GM23338 (cell line): ENCODE results near the gene DNAAF5. TPM values are rescaled to one million over a fixed set of nuclear protein-coding genes. Genes with fewer than 3 reads are reported as not detected.

Source experiments
- ATAC-seq: fragments of 200-7000 bp; cut with Tn5 transposase; 3 replicates; pipeline ENCODE4 v1.9.1; 2020
- DNase-seq: peaks from one replicate; pipeline ENCODE4 v3.0.0-alpha.2; 2015; ENCODE audit warnings: low spot score
- H2AFZ ChIP-seq: fragments of 200-600 bp; sonication (generic); 2 replicates; pipeline ENCODE4 v1.8.0; 2016; ENCODE audit warnings: antibody characterized with exemption, mild to moderate bottlenecking, moderate library complexity
- H3F3A ChIP-seq: fragments of 200-600 bp; sonication (generic); replicated peaks from 2 replicates; pipeline ENCODE4 v1.8.0; 2017; ENCODE audit warnings: antibody characterized with exemption, mixed run types, low read depth
- H3K27ac ChIP-seq: fragments of 200-600 bp; sonication (generic); 2 replicates; pipeline ENCODE4 v1.6.1; 2016; ENCODE audit warnings: low read depth
- H3K27me3 ChIP-seq: fragments of 200-600 bp; sonication (generic); 2 replicates; pipeline ENCODE4 v1.8.0; 2016; ENCODE audit warnings: mild to moderate bottlenecking, mixed run types, moderate library complexity; ENCODE audit not compliant: insufficient read depth
- H3K36me3 ChIP-seq: fragments of 200-600 bp; sonication (generic); 2 replicates; pipeline ENCODE4 v1.8.0; 2016; ENCODE audit warnings: mild to moderate bottlenecking; ENCODE audit not compliant: insufficient read depth
- H3K4me1 ChIP-seq: fragments of 200-600 bp; sonication (generic); 2 replicates; pipeline ENCODE4 v1.8.0; 2016; ENCODE audit warnings: mild to moderate bottlenecking, moderate library complexity; ENCODE audit not compliant: insufficient read depth
- H3K4me2 ChIP-seq: fragments of 200-600 bp; sonication (generic); 2 replicates; pipeline ENCODE4 v1.7.1; 2017; ENCODE audit warnings: mixed run types
- H3K4me3 ChIP-seq: fragments of 200-600 bp; sonication (generic); 2 replicates; pipeline ENCODE4 v1.6.1; 2016; ENCODE audit warnings: mixed run types
- H3K79me2 ChIP-seq: fragments of 200-600 bp; sonication (generic); replicated peaks from 2 replicates; pipeline ENCODE4 v1.8.0; 2017; ENCODE audit warnings: mild to moderate bottlenecking; ENCODE audit not compliant: insufficient read depth
- H3K9me2 ChIP-seq: fragments of 200-600 bp; sonication (generic); 2 replicates; pipeline ENCODE4 v1.8.0; 2017; ENCODE audit not compliant: insufficient read depth
- H4K20me1 ChIP-seq: fragments of 200-600 bp; sonication (generic); replicated peaks from 2 replicates; pipeline ENCODE4 v1.8.0; 2017; ENCODE audit warnings: mild to moderate bottlenecking; ENCODE audit not compliant: insufficient read depth
- H3K27ac Mint-ChIP-seq: 2 replicates; pipeline ENCODE4 v1.8.0; 2020; ENCODE audit warnings: inconsistent platforms, mild to moderate bottlenecking, moderate library complexity, mixed read lengths
- H3K27me3 Mint-ChIP-seq: 3 replicates; pipeline ENCODE4 v1.8.0; 2022; ENCODE audit warnings: low read depth, mild to moderate bottlenecking, moderate library complexity, mixed read lengths, inconsistent platforms; ENCODE audit not compliant: insufficient read depth, poor library complexity
- H3K36me3 Mint-ChIP-seq: 3 replicates; pipeline ENCODE4 v1.8.0; 2021; ENCODE audit warnings: low read depth, mild to moderate bottlenecking, inconsistent platforms, moderate library complexity, mixed read lengths
- H3K4me1 Mint-ChIP-seq: 3 replicates; pipeline ENCODE4 v1.8.0; 2020; ENCODE audit warnings: mild to moderate bottlenecking, inconsistent platforms, mixed read lengths
- H3K4me3 Mint-ChIP-seq: 3 replicates; pipeline ENCODE4 v1.8.0; 2021; ENCODE audit warnings: moderate library complexity, mild to moderate bottlenecking, inconsistent platforms, mixed read lengths
- H3K9me3 Mint-ChIP-seq: 3 replicates; pipeline ENCODE4 v1.8.0; 2020; ENCODE audit warnings: moderate library complexity, mild to moderate bottlenecking, inconsistent platforms, mixed read lengths
- CREB1 ChIP-seq: fragments of 250-450 bp; sonication (Bioruptor Pico); IDR thresholded peaks from 2 replicates; pipeline ENCODE4 v1.5.0; 2020; ENCODE audit warnings: low read depth, mild to moderate bottlenecking, moderate library complexity
- CTCF ChIP-seq, 2 experiments: fragments of 200-600 bp in 1 of 2; sonication (generic) in 1 of 2; conservative IDR thresholded peaks; 2 replicates each; pipeline versions ENCODE4 v1.5.1 to v1.6.1; 2016 to 2017; ENCODE audit warnings: antibody characterized with exemption in 2 of 2, low read depth in 2 of 2, mild to moderate bottlenecking in 2 of 2, moderate library complexity in 1 of 2
- EZH2phosphoT487 ChIP-seq: fragments of 200-600 bp; sonication (generic); IDR thresholded peaks from one replicate; pipeline ENCODE4 v1.8.1; 2018; ENCODE audit warnings: antibody characterized with exemption; ENCODE audit not compliant: unreplicated experiment
- JUNB ChIP-seq: IDR thresholded peaks from one replicate; pipeline ENCODE4 v1.6.1; 2016; ENCODE audit warnings: antibody characterized with exemption; ENCODE audit not compliant: unreplicated experiment
- ZNF462 ChIP-seq: fragments of 250-450 bp; sonication (Bioruptor Pico); IDR thresholded peaks from 2 replicates; pipeline ENCODE4 v1.5.0; 2020; ENCODE audit warnings: mild to moderate bottlenecking, moderate library complexity
- polyA plus RNA-seq: library from polyadenylated mRNA; unstranded; fragments of >200 nt; fragmentation: Nextera tagmentation; extraction: Ambion mirVana; gene quantifications from 2 replicates; pipeline ENCODE4 v1.2.1, GENCODE V29; 2016
- total RNA-seq: library from RNA; depleted of rRNA; stranded (reverse); fragments of >200 nt; shearing (Covaris generic); gene quantifications from 2 replicates; pipeline ENCODE4 v1.2.3, GENCODE V29; 2014
- TF ChIP-seq, protein P1 (sequence below): IDR thresholded peaks from 2 replicates; pipeline ENCODE4 v1.6.1; 2016; ENCODE audit warnings: antibody characterized with exemption
- TF ChIP-seq, protein P2 (sequence below): IDR thresholded peaks from one replicate; pipeline ENCODE4 v1.6.1; 2018; ENCODE audit warnings: antibody characterized with exemption; ENCODE audit not compliant: unreplicated experiment

DNAAF5 gene
- total and polyA plus RNA-seq, 2 experiments from 2014 or later: 20.4 to 86.7 TPM

- Histone ChIP-seq H3K79me2 (no peaks in the 10 kb centered on the region), H3K27me3 (no peaks in the 10 kb centered on the region), H3K4me1 (no peaks in the 10 kb centered on the region), H3K4me3 (no peak overlapping the region), H3K36me3 (peaks cover 9% of the 10 kb centered on the region; the same call in 1 of the 2 replicates), H3K9me2 (no peaks in the 10 kb centered on the region), H3K4me2 (no peak overlapping the region), H4K20me1 (no peaks in the 10 kb centered on the region), H2AFZ (no peak overlapping the region), H3F3A (peaks cover 5% of the 10 kb centered on the region; the same call in 1 of the 2 replicates), H3K27ac (no peak overlapping the region)
- H3K9me3 Mint-ChIP-seq: no peaks in the 10 kb centered on the region; the same call in 1 of the 3 replicates
- TF ChIP-seq EZH2phosphoT487 (no peak), CREB1 (CRISPR knock-in tag) (no peak), JUNB (no peak)
- DNase-seq (no peak), ATAC-seq (no peak)
- no peaks in the 10 kb centered on the region for H3K4me1 Mint-ChIP-seq
- H3K36me3 Mint-ChIP-seq: peaks cover 81% of the 10 kb centered on the region
- no peak overlapping the region for H3K27ac Mint-ChIP-seq
- H3K4me3 Mint-ChIP-seq: no peak overlapping the region
- peaks cover 7% of the 10 kb centered on the region for H3K27me3 Mint-ChIP-seq
These were observed 54.8 kb downstream of the DNAAF5 start for GRCh38 chr7:781186-781849.

GRCh38 chr7:781936-782529 lies 55.5 kb downstream of the DNAAF5 start:
- Mint-ChIP-seq H3K9me3 (no peaks in the 10 kb centered on the region; the same call in 2 of the 3 replicates), H3K27ac (no peak overlapping the region), H3K36me3 (peaks cover 76% of the 10 kb centered on the region), H3K4me3 (no peak overlapping the region), H3K4me1 (no peaks in the 10 kb centered on the region), H3K27me3 (peaks cover 7% of the 10 kb centered on the region)
- Histone ChIP-seq H3K4me3 (no peak overlapping the region), H3K79me2 (no peaks in the 10 kb centered on the region), H3F3A (peaks cover 5% of the 10 kb centered on the region; the same call in 1 of the 2 replicates), H3K27me3 (no peaks in the 10 kb centered on the region), H4K20me1 (no peaks in the 10 kb centered on the region), H3K4me2 (no peak overlapping the region), H3K27ac (no peak overlapping the region), H3K9me2 (no peaks in the 10 kb centered on the region), H2AFZ (no peak overlapping the region), H3K4me1 (no peaks in the 10 kb centered on the region), H3K36me3 (peaks cover 9% of the 10 kb centered on the region; the same call in 1 of the 2 replicates)
- DNase-seq (no peak), ATAC-seq (no peak)
- TF ChIP-seq, protein P1, sequence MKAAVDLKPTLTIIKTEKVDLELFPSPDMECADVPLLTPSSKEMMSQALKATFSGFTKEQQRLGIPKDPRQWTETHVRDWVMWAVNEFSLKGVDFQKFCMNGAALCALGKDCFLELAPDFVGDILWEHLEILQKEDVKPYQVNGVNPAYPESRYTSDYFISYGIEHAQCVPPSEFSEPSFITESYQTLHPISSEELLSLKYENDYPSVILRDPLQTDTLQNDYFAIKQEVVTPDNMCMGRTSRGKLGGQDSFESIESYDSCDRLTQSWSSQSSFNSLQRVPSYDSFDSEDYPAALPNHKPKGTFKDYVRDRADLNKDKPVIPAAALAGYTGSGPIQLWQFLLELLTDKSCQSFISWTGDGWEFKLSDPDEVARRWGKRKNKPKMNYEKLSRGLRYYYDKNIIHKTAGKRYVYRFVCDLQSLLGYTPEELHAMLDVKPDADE: no peak
- TF ChIP-seq ZNF462 (CRISPR knock-in tag) (no peak), CREB1 (CRISPR knock-in tag) (no peak), CTCF (conservative IDR thresholded peaks at IDR 0.05; ENCODE audit: low read depth in 2 of 2) (no peak)
- TF ChIP-seq, protein P2, sequence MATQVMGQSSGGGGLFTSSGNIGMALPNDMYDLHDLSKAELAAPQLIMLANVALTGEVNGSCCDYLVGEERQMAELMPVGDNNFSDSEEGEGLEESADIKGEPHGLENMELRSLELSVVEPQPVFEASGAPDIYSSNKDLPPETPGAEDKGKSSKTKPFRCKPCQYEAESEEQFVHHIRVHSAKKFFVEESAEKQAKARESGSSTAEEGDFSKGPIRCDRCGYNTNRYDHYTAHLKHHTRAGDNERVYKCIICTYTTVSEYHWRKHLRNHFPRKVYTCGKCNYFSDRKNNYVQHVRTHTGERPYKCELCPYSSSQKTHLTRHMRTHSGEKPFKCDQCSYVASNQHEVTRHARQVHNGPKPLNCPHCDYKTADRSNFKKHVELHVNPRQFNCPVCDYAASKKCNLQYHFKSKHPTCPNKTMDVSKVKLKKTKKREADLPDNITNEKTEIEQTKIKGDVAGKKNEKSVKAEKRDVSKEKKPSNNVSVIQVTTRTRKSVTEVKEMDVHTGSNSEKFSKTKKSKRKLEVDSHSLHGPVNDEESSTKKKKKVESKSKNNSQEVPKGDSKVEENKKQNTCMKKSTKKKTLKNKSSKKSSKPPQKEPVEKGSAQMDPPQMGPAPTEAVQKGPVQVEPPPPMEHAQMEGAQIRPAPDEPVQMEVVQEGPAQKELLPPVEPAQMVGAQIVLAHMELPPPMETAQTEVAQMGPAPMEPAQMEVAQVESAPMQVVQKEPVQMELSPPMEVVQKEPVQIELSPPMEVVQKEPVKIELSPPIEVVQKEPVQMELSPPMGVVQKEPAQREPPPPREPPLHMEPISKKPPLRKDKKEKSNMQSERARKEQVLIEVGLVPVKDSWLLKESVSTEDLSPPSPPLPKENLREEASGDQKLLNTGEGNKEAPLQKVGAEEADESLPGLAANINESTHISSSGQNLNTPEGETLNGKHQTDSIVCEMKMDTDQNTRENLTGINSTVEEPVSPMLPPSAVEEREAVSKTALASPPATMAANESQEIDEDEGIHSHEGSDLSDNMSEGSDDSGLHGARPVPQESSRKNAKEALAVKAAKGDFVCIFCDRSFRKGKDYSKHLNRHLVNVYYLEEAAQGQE: no peak
